ENCODE data around the gene NAPEPLD. TPM values are rescaled to one million over a fixed set of nuclear protein-coding genes. Genes with fewer than 3 reads are reported as not detected.
A peak's percentile ranks its signal among the peaks of the same experiment; 100 is the strongest.

The NAPEPLD gene
- total RNA-seq, 4 donors from 2014 or later = 1.5 to 8.4 (median 4.7) TPM

DNA sequence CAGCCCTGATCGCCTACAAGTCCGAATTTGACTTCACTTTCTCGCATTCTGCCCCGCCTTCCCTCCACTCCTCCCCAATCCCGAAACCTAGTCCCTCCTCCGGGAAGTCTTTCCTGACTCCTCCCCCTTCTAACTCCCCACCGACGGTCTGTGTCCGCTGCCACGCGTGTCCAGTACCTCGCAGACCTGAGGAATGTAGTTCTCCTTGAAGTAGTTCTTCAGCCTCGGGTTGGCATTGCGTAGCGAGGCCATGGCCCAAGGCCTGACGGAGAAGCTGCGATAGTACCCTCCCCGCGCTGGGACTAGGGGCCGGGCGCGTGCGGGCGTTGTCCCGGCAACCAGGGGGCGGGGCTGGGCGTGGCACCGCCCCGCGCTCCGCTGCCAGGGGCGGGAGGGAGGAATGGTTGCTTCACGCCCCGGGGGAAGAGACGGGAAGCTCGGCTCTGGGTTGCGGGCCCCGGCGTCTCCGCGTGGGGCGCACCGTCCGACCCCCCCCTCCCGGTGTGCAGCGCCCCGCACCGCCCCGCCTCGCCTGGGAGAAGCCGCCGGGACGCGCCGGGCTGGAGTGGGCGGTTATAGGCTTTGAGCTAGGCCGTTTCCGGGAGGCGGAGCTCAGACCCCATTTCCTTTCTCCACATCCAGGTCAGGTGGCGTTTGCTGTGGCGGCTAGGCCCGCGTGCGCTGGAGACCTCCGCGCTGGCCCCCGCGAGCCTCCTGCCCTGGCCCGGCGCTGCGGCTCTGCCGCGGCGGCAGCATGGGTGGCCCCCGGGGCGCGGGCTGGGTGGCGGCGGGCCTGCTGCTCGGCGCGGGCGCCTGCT is 74.2 kb downstream of the NAPEPLD start, which contains the start of the genes ARMC10 and FBXL13:
Gene ARMC10, plus strand, starts transcription at position 622 of the 818 bp plus-strand sequence. Its CDS starts 133 bp downstream, at position 755.
Gene FBXL13, minus strand, starts transcription at position 278 of the 818 bp plus-strand sequence.
- 0 to 1% methylated on average over 12 of the region's 83 CpGs for WGBS, 2 donors

DNA sequence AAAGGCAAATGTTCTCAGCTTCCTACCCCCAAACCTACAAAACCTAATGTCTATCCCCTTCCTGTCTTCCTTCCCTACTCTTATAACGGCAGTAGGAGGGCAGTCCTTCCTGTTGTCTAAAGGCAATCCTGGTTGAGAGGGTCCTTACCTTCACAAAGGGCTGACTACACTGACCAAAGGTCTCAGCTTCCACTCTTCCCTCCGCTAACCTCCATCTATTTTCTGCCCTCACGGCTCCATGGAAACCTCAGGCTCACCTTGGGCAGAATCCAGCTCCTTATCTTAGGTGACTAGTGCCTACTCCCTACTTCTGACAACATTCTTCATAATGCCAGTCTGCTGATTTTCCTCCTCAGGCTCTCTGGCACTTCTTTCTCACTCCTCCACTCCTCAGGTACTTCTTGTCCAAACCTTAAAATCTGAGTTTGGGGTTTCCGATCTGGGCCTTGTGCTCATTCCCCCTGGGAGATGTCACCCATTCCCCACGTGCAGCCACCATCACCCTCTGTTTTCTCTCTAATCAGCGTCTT is 74.8 kb downstream of the NAPEPLD start:
- no peak for TF ChIP-seq POLR2A (IDR thresholded peaks at IDR 0.05)
- TF ChIP-seq, protein P1, sequence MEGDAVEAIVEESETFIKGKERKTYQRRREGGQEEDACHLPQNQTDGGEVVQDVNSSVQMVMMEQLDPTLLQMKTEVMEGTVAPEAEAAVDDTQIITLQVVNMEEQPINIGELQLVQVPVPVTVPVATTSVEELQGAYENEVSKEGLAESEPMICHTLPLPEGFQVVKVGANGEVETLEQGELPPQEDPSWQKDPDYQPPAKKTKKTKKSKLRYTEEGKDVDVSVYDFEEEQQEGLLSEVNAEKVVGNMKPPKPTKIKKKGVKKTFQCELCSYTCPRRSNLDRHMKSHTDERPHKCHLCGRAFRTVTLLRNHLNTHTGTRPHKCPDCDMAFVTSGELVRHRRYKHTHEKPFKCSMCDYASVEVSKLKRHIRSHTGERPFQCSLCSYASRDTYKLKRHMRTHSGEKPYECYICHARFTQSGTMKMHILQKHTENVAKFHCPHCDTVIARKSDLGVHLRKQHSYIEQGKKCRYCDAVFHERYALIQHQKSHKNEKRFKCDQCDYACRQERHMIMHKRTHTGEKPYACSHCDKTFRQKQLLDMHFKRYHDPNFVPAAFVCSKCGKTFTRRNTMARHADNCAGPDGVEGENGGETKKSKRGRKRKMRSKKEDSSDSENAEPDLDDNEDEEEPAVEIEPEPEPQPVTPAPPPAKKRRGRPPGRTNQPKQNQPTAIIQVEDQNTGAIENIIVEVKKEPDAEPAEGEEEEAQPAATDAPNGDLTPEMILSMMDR (IDR thresholded peaks at IDR 0.05) = no peak
- DNase-seq = no peak
- H3K27me3 ChIP-seq = no peaks in the 10 kb centered on the region
- H3K4me1 ChIP-seq = peaks cover 6 to 32% (median 18%) of the 10 kb centered on the region in 3 donors
- H3K4me3 ChIP-seq = peak overlapping the region; percentile 62 to 83 (median 79)
- WGBS, 2 donors = 11 to 15% methylated on average over 6 of the region's 6 CpGs
- no peaks in the 10 kb centered on the region for H3K36me3 ChIP-seq
- peak overlapping the region; percentile 90 to 97 (median 94) for H3K27ac ChIP-seq
- intact Hi-C loops (cut with DNase I) = no loop called here
- H3K9me3 ChIP-seq = no peaks in the 10 kb centered on the region

More for the DNA sequence above, 74.2 kb downstream of the NAPEPLD start, which contains the start of the genes ARMC10 and FBXL13:
- no peaks in the 10 kb centered on the region for H3K9me3 ChIP-seq
- no peaks in the 10 kb centered on the region for H3K27me3 ChIP-seq
- peak; percentile 69 for DNase-seq
- no peaks in the 10 kb centered on the region for H3K36me3 ChIP-seq
- peak within 1 kb of the TSS; percentile 62 to 83 (median 79) for H3K4me3 ChIP-seq
- peak within 1 kb of the TSS; percentile 90 to 97 (median 94) for H3K27ac ChIP-seq
- H3K4me1 ChIP-seq = peaks cover 6 to 32% (median 18%) of the 10 kb centered on the region in 3 donors
- intact Hi-C loops (cut with DNase I) = no loop called here
- peak in 2 of 4 donors; percentile 67 to 69 for TF ChIP-seq POLR2A (IDR thresholded peaks at IDR 0.05)
- TF ChIP-seq, protein P1 (IDR thresholded peaks at IDR 0.05) = peak in 3 of 6 experiments; percentile 39 to 55 (median 50)

GRCh38 chr7:103071000-103071399 is 77.9 kb downstream of the NAPEPLD start:
- TF ChIP-seq POLR2A (IDR thresholded peaks at IDR 0.05) = no peak
- TF ChIP-seq, protein P1 (IDR thresholded peaks at IDR 0.05) = no peak
- intact Hi-C loops (cut with DNase I) = no loop called here
- Histone ChIP-seq H3K27ac (no peak overlapping the region), H3K27me3 (no peaks in the 10 kb centered on the region), H3K36me3 (no peaks in the 10 kb centered on the region), H3K4me3 (no peak overlapping the region), H3K9me3 (no peaks in the 10 kb centered on the region), H3K4me1 (peaks cover 6 to 17% (median 8%) of the 10 kb centered on the region in 3 donors)
- 85 to 86% methylated on average over 2 of the region's 2 CpGs for WGBS, 2 donors
- no peak for DNase-seq

DNA sequence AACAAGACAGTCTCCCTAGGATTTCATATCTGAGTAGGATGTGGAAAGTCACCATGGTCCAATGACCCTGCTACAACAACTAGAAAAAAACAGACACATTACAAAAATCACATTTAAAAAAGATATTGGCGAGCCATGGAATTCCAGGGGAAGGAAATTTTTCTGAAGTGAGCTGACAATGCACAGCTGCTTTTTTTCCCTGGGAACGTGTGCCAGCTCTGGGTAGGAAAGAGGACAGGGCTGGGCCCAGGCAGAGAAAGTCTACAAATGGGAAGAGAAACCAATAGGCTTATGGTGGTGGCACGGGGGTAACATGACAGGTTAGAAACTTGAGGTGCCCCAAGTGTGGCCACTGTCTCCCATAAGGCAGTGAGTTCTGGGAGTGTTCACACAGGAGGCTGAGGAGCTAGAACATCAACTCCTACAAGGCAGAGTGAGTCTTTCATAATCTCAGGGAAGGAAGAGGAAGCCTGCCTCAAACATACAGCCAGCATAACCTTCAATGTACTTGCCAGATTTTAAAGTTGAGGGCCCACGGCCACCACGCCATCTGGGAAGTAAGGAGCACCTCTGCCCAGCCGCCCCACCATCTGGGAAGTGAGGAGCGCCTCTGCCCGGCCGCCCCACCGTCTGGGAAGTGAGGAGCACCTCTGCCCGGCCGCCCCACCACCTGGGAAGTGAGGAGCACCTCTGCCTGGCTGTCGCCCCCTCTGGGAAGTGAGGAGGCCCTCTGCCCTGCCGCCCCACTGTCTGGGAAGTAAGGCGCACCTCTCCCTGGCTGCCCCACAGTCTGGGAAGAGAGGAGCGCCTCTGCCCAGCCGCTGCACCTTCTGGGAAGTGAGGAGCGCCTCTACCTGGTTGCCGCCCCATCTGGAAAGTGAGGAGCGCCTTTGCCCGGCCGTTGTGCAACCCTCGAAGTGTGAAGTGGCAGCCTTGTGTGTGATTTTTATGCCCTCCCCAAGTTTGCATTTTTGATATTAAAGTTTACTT is 80.2 kb downstream of the NAPEPLD start:
- peaks cover 2 to 4% (median 3%) of the 10 kb centered on the region in 3 donors for H3K4me1 ChIP-seq
- WGBS, 2 donors = 89 to 93% methylated on average over 7 to 9 of the region's 23 CpGs
- no peaks in the 10 kb centered on the region for H3K9me3 ChIP-seq
- DNase-seq = no peak
- H3K27me3 ChIP-seq = no peaks in the 10 kb centered on the region
- TF ChIP-seq, protein P1 (IDR thresholded peaks at IDR 0.05) = no peak
- TF ChIP-seq POLR2A (IDR thresholded peaks at IDR 0.05) = no peak
- no peak overlapping the region for H3K4me3 ChIP-seq
- H3K36me3 ChIP-seq = no peaks in the 10 kb centered on the region
- no peak overlapping the region for H3K27ac ChIP-seq
- intact Hi-C loops (cut with DNase I) = no loop called here
